ENCODE measurements around the gene THEM4. TPM values are rescaled to one million over a fixed set of nuclear protein-coding genes. Genes with fewer than 3 reads are reported as not detected.
A peak's percentile ranks its signal among the peaks of the same experiment; 100 is the strongest.

Gene THEM4
- total and polyA plus RNA-seq, 12 donors: 13.9 to 32.5 (median 16.2) TPM

DNA sequence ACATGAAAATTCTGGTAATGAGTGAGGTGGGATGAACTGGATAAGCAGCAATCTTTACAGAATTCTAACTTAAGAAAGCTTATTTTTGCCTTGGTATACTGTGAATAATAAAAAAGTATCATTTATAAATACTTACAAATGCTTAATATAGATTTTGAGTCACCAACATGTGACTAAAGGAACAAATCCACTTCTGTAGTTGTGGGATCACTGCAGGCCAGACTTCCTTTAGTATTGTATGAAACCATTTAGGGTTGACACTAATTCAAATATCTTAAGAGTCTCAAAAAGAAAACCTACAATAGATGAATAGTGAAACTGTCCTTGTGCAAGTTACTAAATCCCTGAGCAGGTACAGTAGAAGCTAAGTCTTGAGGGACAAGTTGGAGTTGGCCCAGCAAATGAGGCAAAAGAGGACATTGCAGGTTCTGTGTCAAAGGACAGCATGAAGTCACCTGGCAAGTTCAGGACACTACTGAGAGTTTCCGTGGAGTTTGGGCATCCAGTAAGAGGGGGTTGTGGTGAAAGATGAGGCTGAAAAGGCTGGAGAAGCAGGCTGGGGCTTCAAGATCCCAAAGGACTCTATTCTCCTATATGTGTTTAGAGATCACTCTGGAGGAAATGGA is 5.9 kb upstream of the THEM4 start:
- intact Hi-C loops (cut with DNase I): no loop called here
- H3K27ac ChIP-seq: peak overlapping the region in 1 of 10 donors; percentile 1
- ATAC-seq (peak in 2 of 8 donors; percentile 22 to 29), DNase-seq (no peak)
- peaks cover 0 to 9% (median 5%) of the 10 kb centered on the region in 11 donors for H3K9me3 ChIP-seq
- H3K4me3 ChIP-seq: no peak overlapping the region
- peaks cover 0 to 14% (median 2%) of the 10 kb centered on the region in 9 donors for H3K4me1 ChIP-seq
- WGBS, 2 donors: 27 to 30% methylated on average over 1 of the region's 1 CpG
- H3K36me3 ChIP-seq: no peaks in the 10 kb centered on the region
- no peaks in the 10 kb centered on the region for H3K27me3 ChIP-seq
- TF ChIP-seq, protein P1, sequence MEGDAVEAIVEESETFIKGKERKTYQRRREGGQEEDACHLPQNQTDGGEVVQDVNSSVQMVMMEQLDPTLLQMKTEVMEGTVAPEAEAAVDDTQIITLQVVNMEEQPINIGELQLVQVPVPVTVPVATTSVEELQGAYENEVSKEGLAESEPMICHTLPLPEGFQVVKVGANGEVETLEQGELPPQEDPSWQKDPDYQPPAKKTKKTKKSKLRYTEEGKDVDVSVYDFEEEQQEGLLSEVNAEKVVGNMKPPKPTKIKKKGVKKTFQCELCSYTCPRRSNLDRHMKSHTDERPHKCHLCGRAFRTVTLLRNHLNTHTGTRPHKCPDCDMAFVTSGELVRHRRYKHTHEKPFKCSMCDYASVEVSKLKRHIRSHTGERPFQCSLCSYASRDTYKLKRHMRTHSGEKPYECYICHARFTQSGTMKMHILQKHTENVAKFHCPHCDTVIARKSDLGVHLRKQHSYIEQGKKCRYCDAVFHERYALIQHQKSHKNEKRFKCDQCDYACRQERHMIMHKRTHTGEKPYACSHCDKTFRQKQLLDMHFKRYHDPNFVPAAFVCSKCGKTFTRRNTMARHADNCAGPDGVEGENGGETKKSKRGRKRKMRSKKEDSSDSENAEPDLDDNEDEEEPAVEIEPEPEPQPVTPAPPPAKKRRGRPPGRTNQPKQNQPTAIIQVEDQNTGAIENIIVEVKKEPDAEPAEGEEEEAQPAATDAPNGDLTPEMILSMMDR (IDR thresholded peaks at IDR 0.05): no peak

GRCh38 chr1:151914076-151914475 is 4.8 kb upstream of the THEM4 start:
- DNase-seq (no peak), ATAC-seq (no peak)
- 89% methylated on average over 2 of the region's 2 CpGs for WGBS, 2 donors
- H3K4me1 ChIP-seq: peaks cover 0 to 17% (median 7%) of the 10 kb centered on the region in 9 donors
- no peaks in the 10 kb centered on the region for H3K36me3 ChIP-seq
- H3K27ac ChIP-seq: no peak overlapping the region
- no peaks in the 10 kb centered on the region for H3K27me3 ChIP-seq
- H3K9me3 ChIP-seq: peaks cover 0 to 9% (median 5%) of the 10 kb centered on the region in 11 donors
- intact Hi-C loops (cut with DNase I): no loop called here
- no peak overlapping the region for H3K4me3 ChIP-seq
- TF ChIP-seq, protein P1 (IDR thresholded peaks at IDR 0.05): no peak

DNA sequence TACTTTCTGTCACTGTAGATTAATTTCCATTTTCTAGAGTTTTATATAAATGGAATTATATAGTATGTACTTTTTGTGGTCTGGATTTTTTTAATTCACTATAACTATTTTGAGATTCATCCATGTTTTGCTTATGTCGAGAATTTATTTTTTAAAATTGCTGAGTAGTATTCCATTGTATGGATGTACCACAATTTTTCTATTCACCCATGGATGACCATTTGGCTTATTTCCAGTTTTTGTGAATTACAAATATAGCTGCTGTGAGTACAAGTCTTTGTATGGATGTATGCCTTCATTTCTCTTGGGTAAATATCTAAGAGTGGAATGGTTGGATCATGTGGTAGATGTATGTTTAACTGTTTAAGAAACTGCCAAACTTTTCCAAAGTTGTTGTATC is 3.7 kb upstream of the THEM4 start:
- H3K4me3 ChIP-seq: no peak overlapping the region
- peaks cover 0 to 27% (median 9%) of the 10 kb centered on the region in 9 donors for H3K4me1 ChIP-seq
- TF ChIP-seq, protein P1 (IDR thresholded peaks at IDR 0.05): no peak
- H3K9me3 ChIP-seq: peaks cover 0 to 12% (median 5%) of the 10 kb centered on the region in 11 donors
- no peaks in the 10 kb centered on the region for H3K27me3 ChIP-seq
- DNase-seq (no peak), ATAC-seq (no peak)
- 95 to 96% methylated on average over 1 of the region's 1 CpG for WGBS, 2 donors
- intact Hi-C loops (cut with DNase I): no loop called here
- H3K27ac ChIP-seq: no peak overlapping the region
- peaks cover 0 to 3% (median 0%) of the 10 kb centered on the region in 9 donors for H3K36me3 ChIP-seq

DNA sequence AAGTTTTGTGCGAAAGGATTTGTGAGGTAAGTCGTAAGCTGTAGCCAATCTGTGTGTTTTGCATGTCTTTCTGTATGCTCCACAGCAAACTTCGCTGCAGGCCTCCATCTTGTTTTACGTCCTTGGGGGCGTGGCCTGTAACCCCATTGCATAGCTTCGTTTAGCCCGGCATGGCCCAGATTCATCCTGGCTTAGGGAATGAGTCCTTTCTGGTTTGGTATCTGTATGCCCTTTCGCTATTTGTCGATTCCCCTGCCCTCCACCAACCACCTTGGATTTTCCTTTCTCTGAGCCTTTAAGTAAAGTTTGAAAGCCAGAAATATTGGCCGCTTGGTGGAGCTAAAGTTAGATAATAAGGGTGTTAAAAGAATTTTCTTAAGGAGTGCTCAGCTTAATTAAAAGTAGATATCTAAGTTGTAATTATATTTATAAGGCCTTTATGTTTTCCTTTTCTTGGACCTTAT is 1.1 kb downstream of the THEM4 start:
- 80 to 82% methylated on average over 10 of the region's 10 CpGs for WGBS, 2 donors
- peaks cover 0 to 11% (median 0%) of the 10 kb centered on the region in 9 donors for H3K36me3 ChIP-seq
- TF ChIP-seq, protein P1 (IDR thresholded peaks at IDR 0.05): no peak
- intact Hi-C loops (cut with DNase I): no loop called here
- no peaks in the 10 kb centered on the region for H3K27me3 ChIP-seq
- peaks cover 0 to 26% (median 8%) of the 10 kb centered on the region in 11 donors for H3K9me3 ChIP-seq
- peaks cover 0 to 42% (median 18%) of the 10 kb centered on the region in 9 donors for H3K4me1 ChIP-seq
- DNase-seq (no peak), ATAC-seq (no peak)
- peak overlapping the region in 2 of 10 donors; percentile 90 to 93 for H3K27ac ChIP-seq
- peak overlapping the region in 7 of 10 donors; percentile 56 to 84 (median 71) for H3K4me3 ChIP-seq

Data from heart right ventricle (tissue), 16 donors.